GM18861 (cell line): ENCODE results near the gene PHF12.

Experiments
- ATAC-seq: cut with Tn5 transposase; IDR thresholded peaks from one replicate; pipeline ENCODE4 v1.9.1; 2021; ENCODE audit not compliant: unreplicated experiment

The PHF12 gene

DNA sequence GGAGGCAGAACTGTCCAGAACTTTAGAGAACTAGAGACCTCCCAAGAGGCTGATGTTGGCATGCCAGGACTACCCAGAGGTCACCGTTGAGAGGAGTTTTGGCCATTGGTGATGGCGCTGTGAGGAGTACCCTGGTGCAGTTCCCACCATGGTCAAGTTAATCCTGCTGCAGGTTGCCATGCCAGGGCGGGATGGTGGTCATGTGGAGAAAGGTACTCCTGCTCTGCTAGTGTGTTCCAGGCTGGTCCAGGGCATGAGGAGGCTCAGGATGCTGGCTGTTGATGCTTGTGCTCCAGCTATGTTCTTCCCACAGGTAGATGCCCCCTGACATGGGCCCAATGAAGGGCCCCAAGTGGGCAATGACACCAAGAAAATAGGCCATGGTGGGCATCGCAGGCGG, 4.1 kb upstream of the PHF12 start:
- ATAC-seq, result no peak

DNA sequence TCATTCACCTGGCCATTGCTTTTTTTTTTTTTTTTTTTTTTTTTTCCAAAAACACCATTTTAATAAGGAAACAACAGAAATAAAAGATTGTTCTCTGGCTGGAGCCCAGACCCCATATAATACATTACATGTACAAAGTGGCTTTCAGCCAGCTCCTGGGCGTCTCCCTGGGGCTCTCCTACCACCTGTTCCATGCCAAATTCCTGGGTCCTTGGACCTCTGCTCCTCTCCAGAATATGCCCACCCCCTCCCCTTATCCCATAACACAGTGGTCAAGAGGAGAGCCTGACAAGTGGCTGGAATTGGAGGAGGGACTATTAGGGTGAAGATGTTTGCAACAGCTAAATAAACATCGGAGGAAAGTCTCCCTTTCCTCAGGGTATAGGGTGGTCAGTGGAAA, 3.6 kb upstream of the PHF12 start:
- ATAC-seq, result no peak

DNA sequence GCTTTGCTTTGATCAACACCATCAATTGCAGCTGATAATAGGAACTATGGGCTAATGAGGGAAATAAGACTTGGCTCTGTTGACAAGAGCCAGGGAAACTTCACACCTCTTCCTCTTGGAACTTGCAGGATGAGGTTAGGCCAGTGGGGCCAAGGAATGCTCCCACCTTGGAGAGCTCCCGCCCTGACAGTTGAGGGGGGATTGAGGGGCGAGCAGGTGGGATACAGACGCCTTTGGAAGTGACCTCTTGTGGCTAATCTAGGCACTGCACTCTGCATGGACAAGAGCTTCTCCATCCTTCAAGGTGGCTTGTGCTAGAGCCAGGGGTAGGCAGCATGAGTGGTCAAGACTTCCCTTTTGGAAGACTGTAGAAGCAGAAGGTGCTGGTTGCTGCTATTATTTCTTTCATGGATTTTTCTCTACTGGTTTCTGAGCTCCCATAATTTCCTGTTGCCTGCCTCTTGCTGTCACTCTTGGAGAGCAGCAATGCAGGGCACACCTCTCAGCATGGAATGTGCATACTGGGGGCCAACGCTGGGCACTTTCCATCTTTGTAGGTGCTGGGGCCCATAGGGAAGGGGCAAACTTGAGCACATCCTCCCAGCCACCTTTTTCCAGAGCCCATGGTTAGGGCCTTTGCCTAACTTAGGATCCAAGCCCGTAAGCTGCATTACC, 2.3 kb upstream of the PHF12 start:
- no peak for ATAC-seq

DNA sequence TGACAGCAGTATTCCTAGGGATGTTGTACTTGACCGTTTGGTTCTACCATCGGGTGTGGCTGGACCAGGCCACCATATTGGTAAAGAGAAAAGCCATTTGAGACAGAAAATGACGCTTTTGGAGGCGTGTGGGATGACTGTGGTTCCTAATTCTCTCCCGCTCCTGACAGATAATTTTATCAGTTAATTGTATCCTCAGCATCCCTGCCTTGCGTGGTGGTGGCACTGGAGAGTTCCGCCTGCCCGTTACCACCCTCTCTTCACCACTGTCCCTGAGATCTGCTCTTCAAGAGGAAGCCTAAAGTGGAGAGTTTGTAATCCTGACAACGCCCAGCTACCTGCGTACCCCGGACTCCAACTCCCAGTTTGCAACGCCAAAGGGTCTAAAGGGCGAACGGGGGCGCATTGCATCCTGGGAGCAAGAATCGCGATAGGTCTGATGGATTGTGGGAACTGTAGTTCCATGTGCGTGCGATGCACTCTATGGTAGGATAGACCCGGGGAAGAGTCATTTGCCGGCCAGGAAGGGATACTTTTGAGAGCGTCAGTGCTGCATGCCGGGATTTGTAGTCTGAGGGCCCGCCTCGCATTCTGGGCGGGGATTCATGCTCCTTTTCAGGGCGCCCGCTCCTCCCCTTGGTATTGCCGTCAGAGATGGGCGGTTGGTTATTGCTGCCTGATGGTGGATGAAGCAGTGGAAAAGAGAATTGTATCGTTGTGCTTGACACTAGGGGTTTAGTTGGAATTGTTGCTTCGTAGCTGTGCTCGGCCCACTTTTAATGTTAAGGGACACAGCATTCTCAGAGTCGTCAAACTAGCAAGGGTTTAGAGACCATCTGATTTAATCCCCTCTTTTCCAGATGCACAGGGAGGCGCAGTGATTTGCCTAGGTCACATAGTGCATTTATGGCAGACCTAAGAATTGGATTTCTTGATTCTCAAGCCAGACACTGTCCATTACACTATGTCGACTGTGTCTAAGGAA, 965 bp upstream of the PHF12 start:
- peak; percentile 58 for ATAC-seq

DNA sequence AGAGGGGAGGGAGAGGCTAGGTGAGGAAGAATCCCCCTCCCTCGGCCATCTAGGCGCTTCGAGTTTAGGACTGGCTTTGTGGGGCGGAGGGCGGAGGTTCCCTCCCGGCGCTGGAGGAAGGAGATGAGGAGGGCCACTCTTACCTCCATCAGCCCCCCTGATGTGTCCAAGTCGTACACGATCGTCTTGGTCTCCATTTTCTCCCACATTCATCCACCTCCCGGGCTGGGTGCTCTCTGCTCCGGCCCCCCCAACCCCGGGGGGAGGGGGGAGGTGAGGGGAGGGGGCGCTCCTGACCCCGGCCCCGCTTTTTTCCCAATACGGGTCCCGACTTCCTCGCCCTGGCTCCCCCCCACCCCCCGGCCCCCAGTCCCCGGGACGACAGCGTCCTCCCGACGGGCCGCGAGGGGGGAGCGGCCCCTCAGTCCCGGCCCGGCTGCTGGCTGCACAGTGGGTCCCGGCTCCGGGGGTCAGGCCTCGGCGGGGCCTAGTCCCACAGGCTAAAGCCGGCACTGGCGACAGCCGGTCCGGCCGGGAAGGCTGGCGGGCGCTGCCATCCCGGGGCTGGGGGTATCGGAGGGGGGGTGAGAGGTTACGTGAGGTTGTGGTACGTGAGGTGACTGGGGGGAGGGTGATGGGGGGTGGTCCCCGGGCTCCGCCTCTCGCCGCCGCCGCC, 428 bp downstream of the PHF12 start:
- ATAC-seq, result no peak

DNA sequence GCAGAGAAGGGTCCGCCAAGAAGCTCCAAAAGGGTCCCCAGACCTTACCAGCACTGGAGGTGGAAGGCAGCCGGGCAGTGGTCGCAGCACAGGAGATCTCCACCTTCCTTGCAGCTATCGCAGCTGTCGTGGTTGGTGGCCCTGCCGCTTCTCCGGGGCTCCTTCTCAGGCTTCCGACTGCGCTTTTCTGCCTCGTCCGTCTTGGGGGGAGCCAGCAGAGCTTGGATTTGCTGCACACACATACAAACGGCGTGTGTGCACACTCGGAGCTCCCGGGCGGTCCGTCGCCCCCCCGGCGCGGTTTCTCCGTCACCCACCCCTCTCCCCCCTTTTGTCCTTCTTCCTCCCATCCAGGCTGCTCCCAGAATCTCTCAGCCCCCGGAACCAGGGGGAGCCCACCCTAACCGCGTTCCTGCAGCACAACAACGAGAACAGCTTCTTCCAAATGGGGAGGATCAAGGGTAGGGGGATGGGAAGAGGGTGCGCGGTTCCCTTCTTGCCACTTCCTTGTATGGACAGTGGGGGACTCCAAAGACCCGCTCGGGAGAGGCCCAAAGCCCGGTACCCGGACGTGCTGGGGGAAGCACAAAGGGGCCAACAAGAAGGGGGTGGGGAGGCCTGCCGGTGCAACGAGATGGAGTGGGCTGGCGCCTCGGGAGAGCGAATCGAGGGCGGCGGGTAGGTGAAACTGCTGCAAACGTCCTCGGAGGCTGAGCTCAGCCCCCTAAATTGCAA, 1.1 kb downstream of the PHF12 start:
- ATAC-seq, result no peak

DNA sequence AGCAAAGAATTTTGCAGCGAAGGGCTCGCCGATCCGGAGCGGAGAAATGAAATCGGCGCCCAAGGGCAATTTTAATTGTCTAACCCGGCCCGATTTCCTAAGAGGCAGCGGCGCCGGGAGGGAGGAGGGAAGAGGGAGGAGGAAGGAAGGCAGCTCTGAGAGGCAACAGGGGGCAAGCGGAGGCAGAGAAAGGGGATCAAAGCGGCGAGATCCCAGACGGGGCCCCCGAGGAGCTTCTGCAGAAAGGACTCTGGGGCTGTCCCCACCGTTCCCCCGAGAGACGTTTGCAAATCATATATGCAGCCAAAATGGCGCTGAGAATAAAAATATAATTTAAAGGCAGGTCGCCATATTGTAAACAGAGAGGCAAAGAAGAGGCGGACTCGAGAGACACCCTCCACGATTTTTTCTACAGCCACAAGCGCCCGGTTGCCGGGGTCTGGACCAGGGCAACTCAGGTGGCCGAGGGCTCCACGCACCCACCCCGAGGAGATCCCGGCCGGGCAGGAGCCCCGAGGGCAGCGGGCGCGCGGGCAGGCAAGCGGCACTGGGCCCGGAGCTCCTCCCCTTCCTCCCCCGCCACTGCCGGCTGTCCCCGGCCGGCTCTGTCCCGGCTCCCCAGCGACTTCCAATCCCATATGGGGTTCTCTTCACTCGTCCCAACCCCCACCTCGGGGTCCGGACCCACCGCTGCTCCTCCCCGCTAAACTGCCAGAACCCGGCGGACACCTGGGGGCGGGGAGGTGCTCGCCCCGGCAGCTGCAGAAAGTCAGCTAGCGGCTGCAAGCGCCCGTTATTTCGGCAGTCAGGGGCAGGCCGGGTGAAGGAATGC, 1.9 kb downstream of the PHF12 start:
- no peak for ATAC-seq

DNA sequence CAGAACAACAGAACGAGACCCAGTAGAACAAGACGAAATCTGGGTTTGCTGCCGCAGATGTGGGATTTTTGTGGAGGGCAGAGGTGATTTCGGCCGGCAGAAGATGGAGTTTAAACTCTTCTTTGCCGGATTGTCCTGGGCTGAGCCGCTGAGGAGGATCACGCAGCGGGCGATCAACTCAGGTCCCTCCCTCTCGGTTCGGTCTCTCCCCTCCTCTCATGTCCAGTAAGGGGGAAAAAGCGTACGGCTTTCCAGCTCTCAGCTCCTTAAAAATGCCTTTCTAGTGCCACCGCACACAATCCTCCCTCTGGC, 2.5 kb downstream of the PHF12 start:
- ATAC-seq, result no peak

DNA sequence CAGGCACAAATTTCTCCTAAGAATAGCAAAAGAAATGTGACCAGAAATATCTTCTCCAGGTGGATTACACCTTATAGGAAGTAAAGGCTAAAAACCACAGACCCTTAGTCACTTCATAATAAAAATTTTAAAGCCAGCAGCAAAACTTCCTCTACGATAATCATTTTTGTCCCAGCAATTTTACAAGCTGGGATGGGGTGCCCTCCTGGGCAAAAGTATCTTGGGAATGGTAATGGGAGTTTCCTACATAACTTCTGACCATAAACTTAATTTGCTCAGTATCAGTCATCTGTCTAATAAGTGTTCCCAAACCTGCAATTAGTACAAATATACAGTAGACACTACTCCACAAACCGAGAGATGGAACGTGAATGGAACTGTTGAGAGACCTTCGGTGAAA, 3.0 kb downstream of the PHF12 start:
- no peak for ATAC-seq

DNA sequence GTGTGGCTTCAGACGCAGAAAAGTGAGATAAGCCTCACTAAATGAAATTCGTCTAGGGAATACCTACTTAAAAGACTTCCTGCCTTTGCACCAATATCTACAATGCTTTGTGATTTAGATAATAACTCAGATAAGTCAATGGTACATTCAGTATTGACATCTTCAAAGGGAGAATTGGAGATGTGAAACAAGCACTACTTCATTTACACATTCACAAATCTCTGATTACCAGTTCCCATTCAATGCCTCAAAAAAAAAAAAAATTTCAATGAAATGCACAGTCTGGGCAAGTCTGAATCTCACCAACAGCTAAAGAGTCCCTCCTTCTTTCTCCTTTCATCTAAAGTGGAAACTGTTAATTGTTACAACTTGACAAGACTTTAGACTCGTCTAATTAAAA, 3.7 kb downstream of the PHF12 start:
- ATAC-seq, result no peak

DNA sequence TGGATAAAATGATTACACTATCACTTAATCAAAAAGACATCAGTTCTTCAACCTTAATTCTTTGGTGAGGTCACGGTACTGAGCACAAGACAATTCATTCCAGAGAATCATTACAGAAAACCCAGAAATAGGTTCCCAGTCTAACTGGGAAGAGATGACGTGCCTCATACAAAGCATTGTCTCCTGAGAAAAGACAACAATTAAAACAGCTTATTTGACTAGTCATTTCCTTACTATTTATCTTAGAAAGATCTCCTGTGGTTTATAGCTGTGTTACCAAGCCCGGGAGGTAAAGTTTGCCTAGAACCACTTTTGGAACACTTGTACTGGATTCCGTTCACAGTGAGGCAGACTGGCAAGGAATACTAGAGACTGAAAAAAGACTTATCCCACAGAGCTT, 5.1 kb downstream of the PHF12 start:
- no peak for ATAC-seq

DNA sequence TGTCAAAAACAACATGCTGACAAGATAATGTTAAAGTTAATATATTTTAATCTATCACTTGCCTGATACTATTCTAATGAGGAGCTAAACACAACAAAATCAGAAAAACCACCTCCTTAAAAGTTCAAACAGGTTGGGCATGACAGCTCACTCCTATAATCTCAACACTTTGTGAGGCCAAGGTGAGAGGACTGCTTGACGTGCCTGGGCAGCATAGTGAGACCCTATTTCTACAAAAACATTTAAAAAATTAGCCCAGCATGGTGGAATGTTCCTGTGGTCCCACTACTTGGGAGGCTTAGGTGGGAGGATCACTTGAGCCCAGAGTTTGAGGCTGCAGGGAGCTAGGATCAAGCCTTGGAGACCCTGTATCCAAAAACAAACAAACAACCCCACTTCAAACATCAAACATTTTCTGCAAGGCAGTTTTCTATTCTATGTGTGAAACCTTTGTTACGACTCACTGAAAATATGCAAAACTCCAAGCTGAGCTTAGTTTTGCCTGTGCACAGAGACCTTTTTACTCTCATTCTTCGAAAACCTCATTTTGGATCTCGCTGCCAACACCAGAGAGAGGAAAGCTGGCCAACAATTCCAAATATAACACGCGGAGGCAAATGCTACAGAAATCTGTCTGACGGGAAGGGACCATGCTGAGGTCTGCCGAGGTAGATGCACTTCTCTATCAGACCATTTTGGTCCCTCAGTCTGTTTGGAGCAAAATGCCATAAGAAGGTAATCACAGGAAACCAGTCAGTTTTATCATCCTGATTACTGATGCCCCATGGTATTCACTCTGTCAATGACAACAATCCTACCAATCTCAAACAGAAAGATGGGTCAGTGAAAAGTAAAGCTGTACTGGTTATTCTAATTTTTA, 6.2 kb downstream of the PHF12 start:
- no peak for ATAC-seq

DNA sequence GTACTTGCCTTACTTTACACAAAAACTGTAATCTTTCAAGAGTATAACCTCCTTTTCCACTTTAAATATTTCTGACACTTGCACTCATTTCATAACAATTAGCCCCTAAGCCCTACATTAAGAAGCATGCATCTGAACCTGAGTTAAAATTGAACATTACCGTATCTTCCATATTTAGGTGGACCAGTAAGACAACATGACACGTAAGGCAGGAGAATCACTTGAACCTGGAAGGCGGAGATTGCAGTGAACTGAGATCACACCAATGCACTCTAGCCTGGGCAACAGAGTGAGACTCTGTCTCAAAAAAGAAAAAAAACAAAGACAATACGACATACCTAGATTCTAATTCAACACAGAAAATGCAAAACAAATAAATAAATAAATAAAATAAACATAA, 7.0 kb downstream of the PHF12 start:
- ATAC-seq, result no peak

DNA sequence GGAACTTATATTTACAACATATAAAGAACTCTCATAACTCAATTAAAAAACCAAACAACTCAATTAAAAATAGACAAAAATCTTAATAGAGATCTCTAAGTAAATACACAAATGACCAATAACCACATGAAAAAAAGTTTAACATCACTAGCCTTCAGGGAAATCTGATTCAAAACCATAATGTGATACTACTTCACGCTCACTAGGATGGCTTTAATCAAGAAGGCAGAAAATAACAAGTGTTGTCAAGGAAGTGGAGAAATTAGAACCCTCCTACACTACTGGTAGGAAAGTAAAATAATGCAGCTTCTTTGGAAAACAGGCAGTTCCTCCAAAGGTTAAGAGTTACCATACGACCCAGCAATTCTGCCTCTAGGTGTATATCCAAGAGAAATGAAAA, 8.4 kb downstream of the PHF12 start:
- no peak for ATAC-seq

DNA sequence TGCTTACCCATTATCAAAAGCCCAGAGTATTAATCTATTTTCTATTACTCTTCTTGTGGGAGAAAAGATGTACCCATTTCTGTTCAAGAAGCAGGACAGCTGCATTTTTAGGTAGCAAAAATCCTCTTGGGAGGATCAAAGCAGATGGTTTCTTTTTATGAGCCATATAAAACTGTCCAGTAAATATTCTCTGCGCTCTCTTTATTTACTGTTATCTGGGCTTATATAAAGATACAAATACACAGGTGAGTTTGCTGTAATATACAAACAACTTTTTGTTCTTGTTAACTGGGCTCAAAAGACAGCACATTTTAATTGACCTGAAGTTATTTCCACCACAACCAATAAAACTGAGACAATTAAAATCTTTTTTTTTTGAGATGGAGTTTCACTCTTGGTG, 10.1 kb downstream of the PHF12 start:
- ATAC-seq, result no peak

DNA sequence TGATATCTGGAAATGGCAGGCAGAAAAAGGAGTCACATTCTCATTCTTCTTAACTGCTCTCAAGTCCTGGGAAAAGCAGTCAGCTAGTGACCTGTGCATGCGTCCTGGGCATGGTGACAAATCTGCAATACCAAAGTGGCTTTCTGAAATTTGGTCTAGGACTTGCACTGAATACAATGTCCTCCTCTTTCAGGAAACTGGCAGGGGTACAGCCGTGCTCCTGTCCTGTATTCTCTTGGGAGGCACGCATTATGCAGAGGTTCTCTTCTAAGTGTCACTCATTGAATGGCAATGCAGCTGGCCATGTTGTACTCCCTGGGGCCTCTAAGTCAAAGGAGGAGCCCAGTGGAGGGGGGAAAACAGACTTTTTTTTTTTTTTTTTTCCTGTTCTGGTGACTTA, 10.6 kb downstream of the PHF12 start:
- no peak for ATAC-seq

DNA sequence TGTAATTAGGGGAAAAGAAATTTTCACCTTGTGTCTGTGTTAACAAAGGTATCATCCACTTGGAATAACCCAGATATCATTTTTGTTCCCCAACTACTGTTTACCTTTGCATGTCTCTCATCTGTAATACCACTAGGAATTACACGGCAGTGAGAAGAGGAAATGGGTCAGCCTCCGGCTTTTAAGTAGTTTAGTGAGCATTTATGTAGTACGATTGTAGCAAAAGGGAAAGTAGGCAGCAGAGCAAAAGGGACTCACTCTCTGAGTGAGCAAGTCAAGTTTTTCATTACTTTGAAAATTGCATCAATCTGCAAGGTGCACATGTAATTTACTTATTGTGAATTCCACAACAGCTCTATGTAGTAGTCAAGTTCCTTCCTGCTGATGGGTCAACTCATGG, 11.2 kb downstream of the PHF12 start:
- no peak for ATAC-seq

DNA sequence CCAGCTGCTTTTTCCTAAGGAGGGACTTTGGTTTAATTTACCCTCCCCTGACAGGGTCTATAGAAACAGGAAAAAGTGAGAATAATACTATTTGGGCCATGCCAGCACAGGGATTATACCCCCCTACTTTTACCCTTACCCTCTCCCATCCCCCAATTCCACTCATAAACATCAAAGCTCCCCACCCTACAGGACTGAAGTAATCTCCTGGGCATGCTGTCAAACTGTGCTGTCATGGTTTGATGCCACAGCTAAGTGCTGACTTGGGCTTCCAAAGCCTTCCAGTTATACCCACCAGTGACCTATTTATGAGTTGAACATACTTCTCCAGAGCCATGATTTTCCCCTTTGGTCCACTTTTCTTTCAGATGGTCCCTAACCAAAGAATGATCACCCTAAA, 12.8 kb downstream of the PHF12 start:
- ATAC-seq, result no peak

DNA sequence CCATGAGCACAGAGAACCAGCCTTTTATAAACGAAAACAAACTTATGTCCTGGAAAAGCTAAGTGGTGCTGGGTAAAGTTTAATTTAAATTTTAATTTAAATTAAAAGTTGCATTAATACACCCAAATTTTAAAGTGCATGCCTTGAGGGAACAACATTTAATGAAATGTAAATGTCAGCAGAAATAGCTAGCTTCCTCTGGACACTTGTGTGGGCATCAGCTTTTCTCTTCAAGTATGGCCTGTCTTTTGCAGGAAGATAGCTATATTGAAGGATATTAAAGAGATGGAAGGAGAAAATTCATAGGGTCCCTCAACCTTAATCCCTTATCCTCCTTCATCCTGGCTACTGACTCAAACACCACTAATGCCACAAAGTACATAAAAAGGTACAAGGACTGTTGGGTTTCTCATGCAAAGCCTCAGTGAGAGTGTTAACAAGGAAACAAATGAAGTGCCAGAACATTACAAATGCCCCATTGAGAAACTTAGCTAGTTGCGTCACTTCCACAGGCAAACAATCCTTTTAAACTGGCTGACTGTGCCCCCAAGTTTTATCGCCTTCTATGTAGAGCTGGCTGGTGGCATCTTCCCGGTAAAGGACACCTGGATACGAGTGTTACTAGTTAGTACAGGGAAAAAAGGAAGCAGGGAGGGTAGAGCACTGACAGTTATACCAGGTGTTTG, 14.1 kb downstream of the PHF12 start:
- no peak for ATAC-seq
